ENCODE measurements around the gene KIF4A.

The KIF4A gene

GRCh38 chrX:70346418-70347070, 56.6 kb downstream of the KIF4A start:
- TF ChIP-seq CEBPB (IDR thresholded peaks at IDR 0.05) (no peak), EGR1 (IDR thresholded peaks at IDR 0.05) (no peak), TEAD4 (IDR thresholded peaks at IDR 0.05) (no peak), RAD21 (IDR thresholded peaks at IDR 0.05; ENCODE audit: low read depth) (no peak), MAX (IDR thresholded peaks at IDR 0.05) (no peak), NFIC (IDR thresholded peaks at IDR 0.05) (no peak), USF1 (IDR thresholded peaks at IDR 0.05) (no peak), YY1 (IDR thresholded peaks at IDR 0.05; ENCODE audit: low read depth) (no peak), TCF12 (IDR thresholded peaks at IDR 0.05; ENCODE audit: low read depth) (no peak), REST (IDR thresholded peaks at IDR 0.05; ENCODE audit: low read depth) (no peak), ZBTB7A (IDR thresholded peaks at IDR 0.05; ENCODE audit: low read depth) (no peak)

- TF ChIP-seq RAD21 (IDR thresholded peaks at IDR 0.05; ENCODE audit: low read depth) (no peak), TCF12 (IDR thresholded peaks at IDR 0.05; ENCODE audit: low read depth) (no peak), ZBTB7A (IDR thresholded peaks at IDR 0.05; ENCODE audit: low read depth) (no peak), EGR1 (IDR thresholded peaks at IDR 0.05) (no peak), YY1 (IDR thresholded peaks at IDR 0.05; ENCODE audit: low read depth) (no peak), USF1 (IDR thresholded peaks at IDR 0.05) (no peak), EP300 (IDR thresholded peaks at IDR 0.05; ENCODE audit: borderline replicate concordance) (no peak), CEBPB (IDR thresholded peaks at IDR 0.05) (no peak), CREB1 (IDR thresholded peaks at IDR 0.05; ENCODE audit: low read depth) (no peak), MAX (IDR thresholded peaks at IDR 0.05) (no peak), TEAD4 (IDR thresholded peaks at IDR 0.05) (no peak), FOXM1 (IDR thresholded peaks at IDR 0.05; ENCODE audit: borderline replicate concordance, low read depth) (no peak), NFIC (IDR thresholded peaks at IDR 0.05) (no peak), REST (IDR thresholded peaks at IDR 0.05; ENCODE audit: low read depth) (no peak), TAF1 (IDR thresholded peaks at IDR 0.05; ENCODE audit: low read depth) (no peak)
These were observed 62.6 kb downstream of the KIF4A start for GRCh38 chrX:70352496-70352895.

GRCh38 chrX:70353514-70353913, 63.6 kb downstream of the KIF4A start:
- TF ChIP-seq REST (IDR thresholded peaks at IDR 0.05; ENCODE audit: low read depth) (no peak), CEBPB (IDR thresholded peaks at IDR 0.05) (no peak), ZBTB7A (IDR thresholded peaks at IDR 0.05; ENCODE audit: low read depth) (no peak), NFIC (IDR thresholded peaks at IDR 0.05) (no peak), TEAD4 (IDR thresholded peaks at IDR 0.05) (no peak), TCF12 (IDR thresholded peaks at IDR 0.05; ENCODE audit: low read depth) (no peak), YY1 (IDR thresholded peaks at IDR 0.05; ENCODE audit: low read depth) (no peak), TAF1 (IDR thresholded peaks at IDR 0.05; ENCODE audit: low read depth) (no peak), CREB1 (IDR thresholded peaks at IDR 0.05; ENCODE audit: low read depth) (no peak), EP300 (IDR thresholded peaks at IDR 0.05; ENCODE audit: borderline replicate concordance) (no peak), EGR1 (IDR thresholded peaks at IDR 0.05) (no peak), FOXM1 (IDR thresholded peaks at IDR 0.05; ENCODE audit: borderline replicate concordance, low read depth) (no peak), MAX (IDR thresholded peaks at IDR 0.05) (no peak)

- TF ChIP-seq ZBTB7A (IDR thresholded peaks at IDR 0.05; ENCODE audit: low read depth) (no peak), MAX (IDR thresholded peaks at IDR 0.05) (no peak), CEBPB (IDR thresholded peaks at IDR 0.05) (no peak)
These were observed 64.8 kb downstream of the KIF4A start for GRCh38 chrX:70354716-70355115.

Data from Ishikawa (cell line).